BLaER1 (cell line): ENCODE measurements around the gene DENND5B.
"Not testable (repeated sequence)": the region's sequence is repeated elsewhere in the genome, so short reads cannot be mapped to it uniquely, and the experiment has no call there.

Experiments used
- H3K27ac ChIP-seq: shearing (Covaris generic); formaldehyde crosslinking; 2 replicates; pipeline ENCODE4 v1.8.1; 2022
- H3K27me3 ChIP-seq: shearing (Covaris generic); formaldehyde crosslinking; 2 replicates; pipeline ENCODE4 v1.8.1; 2022
- H3K36me3 ChIP-seq: shearing (Covaris generic); formaldehyde crosslinking; 2 replicates; pipeline ENCODE4 v1.8.1; 2022
- H3K4me1 ChIP-seq: shearing (Covaris generic); formaldehyde crosslinking; 2 replicates; pipeline ENCODE4 v1.8.1; 2022
- H3K4me2 ChIP-seq: shearing (Covaris generic); formaldehyde crosslinking; 2 replicates; pipeline ENCODE4 v1.8.1; 2022
- H3K4me3 ChIP-seq: shearing (Covaris generic); formaldehyde crosslinking; 2 replicates; pipeline ENCODE4 v1.8.1; 2022
- H3K9ac ChIP-seq: shearing (Covaris generic); formaldehyde crosslinking; 2 replicates; pipeline ENCODE4 v1.8.1; 2022
- H3K9me3 ChIP-seq: shearing (Covaris generic); formaldehyde crosslinking; 2 replicates; pipeline ENCODE4 v1.8.1; 2022
- H4K20me1 ChIP-seq: shearing (Covaris generic); formaldehyde crosslinking; 2 replicates; pipeline ENCODE4 v1.8.1; 2022
- Cebpa-rat ChIP-seq: shearing (Covaris generic); IDR thresholded peaks from 2 replicates; pipeline ENCODE4 v1.8.1; 2022

Gene DENND5B

GRCh38 chr12:31510034-31510433 lies 80.9 kb downstream of the DENND5B start:
- Histone ChIP-seq H3K4me3 (no peak overlapping the region), H3K9me3 (peaks cover 10% of the 10 kb centered on the region), H3K4me1 (no peaks in the 10 kb centered on the region), H3K9ac (no peak overlapping the region), H4K20me1 (peaks cover 6% of the 10 kb centered on the region), H3K27me3 (no peaks in the 10 kb centered on the region), H3K27ac (no peak overlapping the region), H3K4me2 (no peak overlapping the region), H3K36me3 (no peaks in the 10 kb centered on the region)
- no peak for TF ChIP-seq Cebpa-rat

- H3K4me1 ChIP-seq, result no peaks in the 10 kb centered on the region
- H3K4me3 ChIP-seq, result no peak overlapping the region
- TF ChIP-seq Cebpa-rat, result no peak
- no peak overlapping the region for H3K27ac ChIP-seq
- peaks cover 6% of the 10 kb centered on the region for H4K20me1 ChIP-seq
- H3K9ac ChIP-seq, result no peak overlapping the region
- H3K9me3 ChIP-seq, result peaks cover 20% of the 10 kb centered on the region
- H3K27me3 ChIP-seq, result no peaks in the 10 kb centered on the region
- H3K36me3 ChIP-seq, result no peaks in the 10 kb centered on the region
- H3K4me2 ChIP-seq, result no peak overlapping the region
These were observed 82.3 kb downstream of the DENND5B start for GRCh38 chr12:31508436-31509150.

- Histone ChIP-seq H3K36me3 (no peaks in the 10 kb centered on the region), H3K27me3 (no peaks in the 10 kb centered on the region), H4K20me1 (peaks cover 6% of the 10 kb centered on the region), H3K9ac (no peak overlapping the region), H3K4me3 (no peak overlapping the region), H3K4me2 (no peak overlapping the region), H3K27ac (no peak overlapping the region), H3K4me1 (no peaks in the 10 kb centered on the region), H3K9me3 (peaks cover 20% of the 10 kb centered on the region)
- TF ChIP-seq Cebpa-rat, result no peak
These were observed 83.0 kb downstream of the DENND5B start for GRCh38 chr12:31507966-31508365.

- no peak for TF ChIP-seq Cebpa-rat
- Histone ChIP-seq H3K4me2 (no peak overlapping the region), H3K4me3 (no peak overlapping the region), H3K27ac (no peak overlapping the region), H3K9ac (no peak overlapping the region), H3K9me3 (peaks cover 20% of the 10 kb centered on the region), H3K27me3 (no peaks in the 10 kb centered on the region), H3K4me1 (no peaks in the 10 kb centered on the region), H3K36me3 (no peaks in the 10 kb centered on the region), H4K20me1 (peaks cover 6% of the 10 kb centered on the region)
These were observed 84.2 kb downstream of the DENND5B start for GRCh38 chr12:31506515-31507306.

GRCh38 chr12:31504625-31505222 lies 86.2 kb downstream of the DENND5B start:
- Histone ChIP-seq H3K27me3 (no peaks in the 10 kb centered on the region), H3K4me3 (no peak overlapping the region), H3K9ac (no peak overlapping the region), H3K9me3 (peaks cover 25% of the 10 kb centered on the region), H4K20me1 (no peaks in the 10 kb centered on the region; the same call in 1 of the 2 replicates), H3K4me2 (no peak overlapping the region), H3K4me1 (no peaks in the 10 kb centered on the region), H3K27ac (no peak overlapping the region), H3K36me3 (no peaks in the 10 kb centered on the region)
- TF ChIP-seq Cebpa-rat, result no peak

GRCh38 chr12:31501014-31501413 lies 89.9 kb downstream of the DENND5B start:
- not testable (repeated sequence) for H4K20me1 ChIP-seq, H3K4me3 ChIP-seq, H3K36me3 ChIP-seq, H3K27me3 ChIP-seq, H3K4me2 ChIP-seq, H3K27ac ChIP-seq, H3K9ac ChIP-seq
- H3K9me3 ChIP-seq, result peaks cover 24% of the 10 kb centered on the region
- peaks cover 14% of the 10 kb centered on the region for H3K4me1 ChIP-seq

GRCh38 chr12:31499567-31499966 lies 91.4 kb downstream of the DENND5B start:
- Histone ChIP-seq H3K27me3 (no peaks in the 10 kb centered on the region), H3K27ac (no peak overlapping the region), H4K20me1 (no peaks in the 10 kb centered on the region), H3K36me3 (peaks cover 10% of the 10 kb centered on the region; the same call in 1 of the 2 replicates), H3K4me3 (no peak overlapping the region), H3K9ac (no peak overlapping the region), H3K9me3 (peaks cover 10% of the 10 kb centered on the region), H3K4me2 (no peak overlapping the region), H3K4me1 (peaks cover 14% of the 10 kb centered on the region)
- no peak for TF ChIP-seq Cebpa-rat

- H3K4me3 ChIP-seq, result no peak overlapping the region
- H3K27me3 ChIP-seq, result no peaks in the 10 kb centered on the region
- no peaks in the 10 kb centered on the region for H4K20me1 ChIP-seq
- H3K9me3 ChIP-seq, result peaks cover 6% of the 10 kb centered on the region; the same call in 1 of the 2 replicates
- no peak for TF ChIP-seq Cebpa-rat
- H3K4me2 ChIP-seq, result peak overlapping the region; percentile 65
- H3K4me1 ChIP-seq, result peaks cover 14% of the 10 kb centered on the region
- peaks cover 15% of the 10 kb centered on the region; the same call in 1 of the 2 replicates for H3K36me3 ChIP-seq
- H3K27ac ChIP-seq, result no peak overlapping the region
- no peak overlapping the region for H3K9ac ChIP-seq
These were observed 92.5 kb downstream of the DENND5B start for GRCh38 chr12:31498424-31498823.

GRCh38 chr12:31496257-31496656 lies 94.7 kb downstream of the DENND5B start:
- Histone ChIP-seq H3K36me3 (peaks cover 15% of the 10 kb centered on the region; the same call in 1 of the 2 replicates), H3K4me3 (no peak overlapping the region), H3K4me1 (peaks cover 14% of the 10 kb centered on the region), H3K9me3 (peaks cover 6% of the 10 kb centered on the region; the same call in 1 of the 2 replicates), H3K9ac (no peak overlapping the region), H3K27ac (no peak overlapping the region), H4K20me1 (no peaks in the 10 kb centered on the region), H3K4me2 (no peak overlapping the region), H3K27me3 (no peaks in the 10 kb centered on the region)
- TF ChIP-seq Cebpa-rat, result no peak

GRCh38 chr12:31494455-31494854 lies 96.5 kb downstream of the DENND5B start:
- Histone ChIP-seq H3K9ac (no peak overlapping the region), H3K4me2 (no peak overlapping the region), H3K27me3 (no peaks in the 10 kb centered on the region), H3K36me3 (peaks cover 24% of the 10 kb centered on the region), H3K4me3 (no peak overlapping the region), H3K9me3 (no peaks in the 10 kb centered on the region), H3K27ac (no peak overlapping the region), H3K4me1 (peaks cover 14% of the 10 kb centered on the region), H4K20me1 (no peaks in the 10 kb centered on the region)
- no peak for TF ChIP-seq Cebpa-rat
